IMR-90 (cell line): ENCODE results near the gene FPR2. TPM values are rescaled to one million over a fixed set of nuclear protein-coding genes. Genes with fewer than 3 reads are reported as not detected.

Experiments
- ATAC-seq: fragments of 200-7000 bp; cut with Tn5 transposase; 2 replicates; pipeline ENCODE4 v1.9.1; 2020; ENCODE audit warnings: low read depth, mild to moderate bottlenecking, moderate library complexity
- BruUV-seq: library from RNA; stranded (reverse); fragments of 400-500 nt; replicated peaks from 2 replicates; lab custom pipeline; 2021; lab: Mats Ljungman, UMichigan
- CTCF ChIA-PET: fragments of 300-600 bp; formaldehyde crosslinking; extraction: SDS; loops from one replicate; lab custom pipeline; 2021; ENCODE audit warnings: antibody characterized with exemption; lab: Yijun Ruan, JAX
- POLR2A ChIA-PET: fragments of 300-600 bp; sonication (Branson Sonifier 250); formaldehyde crosslinking; loops from one replicate; lab custom pipeline; 2022; ENCODE audit warnings: antibody characterized with exemption; ENCODE audit not compliant: unreplicated experiment; lab: Charles Lee
- DNase-seq: peaks from one replicate; pipeline ENCODE4 v3.0.0; 2013
- H2AFZ ChIP-seq: replicated peaks from 2 replicates; pipeline ENCODE3; 2013; ENCODE audit warnings: low read length, mild to moderate bottlenecking; ENCODE audit not compliant: poor library complexity
- H2AK5ac ChIP-seq: 2 replicates; pipeline ENCODE4 v1.6.1; 2013; ENCODE audit warnings: low read depth, low read length, inconsistent platforms
- H2AK9ac ChIP-seq: replicated peaks from 2 replicates; pipeline ENCODE3; 2013; ENCODE audit warnings: mild to moderate bottlenecking, low read depth, low read length, moderate library complexity; ENCODE audit not compliant: poor library complexity
- H2BK120ac ChIP-seq: 2 replicates; pipeline ENCODE4 v1.6.1; 2013; ENCODE audit warnings: low read depth, low read length, inconsistent platforms
- H2BK15ac ChIP-seq: 3 replicates; pipeline ENCODE4 v1.6.1; 2013; ENCODE audit warnings: low read depth, low read length, inconsistent platforms
- H2BK20ac ChIP-seq: 2 replicates; pipeline ENCODE4 v1.6.1; 2013; ENCODE audit warnings: low read depth, mild to moderate bottlenecking, inconsistent platforms, low read length, moderate library complexity
- H2BK5ac ChIP-seq: 2 replicates; pipeline ENCODE4 v1.6.1; 2013; ENCODE audit warnings: mild to moderate bottlenecking, low read depth, low read length, inconsistent platforms; ENCODE audit not compliant: poor library complexity, severe bottlenecking
- H3K14ac ChIP-seq: replicated peaks from 2 replicates; pipeline ENCODE4 v1.6.1; 2013; ENCODE audit warnings: low read depth, low read length, inconsistent platforms
- H3K18ac ChIP-seq: 2 replicates; pipeline ENCODE4 v1.6.1; 2013; ENCODE audit warnings: low read depth, low read length, control low read depth
- H3K23ac ChIP-seq: 2 replicates; pipeline ENCODE4 v1.6.1; 2013; ENCODE audit warnings: low read depth, low read length, inconsistent platforms
- H3K27ac ChIP-seq: 2 replicates; pipeline ENCODE4 v1.5.1; 2013; ENCODE audit warnings: mild to moderate bottlenecking, control low read depth, low read length; ENCODE audit not compliant: insufficient read depth
- H3K27me3 ChIP-seq: 2 replicates; pipeline ENCODE4 v1.6.1; 2013; ENCODE audit warnings: low read length; ENCODE audit not compliant: control insufficient read depth, insufficient read depth
- H3K36me3 ChIP-seq: 2 replicates; pipeline ENCODE4 v1.6.1; 2013; ENCODE audit warnings: low read length, mixed read lengths; ENCODE audit not compliant: control insufficient read depth, insufficient read depth
- H3K4ac ChIP-seq: 2 replicates; pipeline ENCODE4 v1.6.1; 2013; ENCODE audit warnings: low read depth, low read length, inconsistent platforms
- H3K4me1 ChIP-seq: 2 replicates; pipeline ENCODE4 v1.6.1; 2013; ENCODE audit warnings: low read length, mixed read lengths; ENCODE audit not compliant: control insufficient read depth, insufficient read depth
- H3K4me2 ChIP-seq: 2 replicates; pipeline ENCODE4 v1.6.1; 2013; ENCODE audit warnings: low read depth, mild to moderate bottlenecking, control low read depth, low read length, moderate library complexity
- H3K4me3 ChIP-seq: 2 replicates; pipeline ENCODE4 v1.5.1; 2013; ENCODE audit warnings: low read depth, mild to moderate bottlenecking, control low read depth, low read length, moderate library complexity; ENCODE audit not compliant: insufficient read depth
- H3K56ac ChIP-seq: 2 replicates; pipeline ENCODE4 v1.6.1; 2013; ENCODE audit warnings: low read length, inconsistent platforms; ENCODE audit not compliant: insufficient read depth; ENCODE audit errors: extremely low read depth
- H3K79me1 ChIP-seq, 2 experiments: 2 replicates each; pipeline ENCODE4 v1.6.1; 2013; ENCODE audit warnings: low read length in 2 of 2, inconsistent platforms in 1 of 2, low read depth in 1 of 2
- H3K9ac ChIP-seq: 2 replicates; pipeline ENCODE4 v1.6.1; 2013; ENCODE audit warnings: low read depth, low read length, control low read depth
- H3K9me1 ChIP-seq: 2 replicates; pipeline ENCODE4 v1.6.1; 2013; ENCODE audit warnings: low read length, inconsistent platforms; ENCODE audit not compliant: insufficient read depth
- H3K9me3 ChIP-seq: 2 replicates; pipeline ENCODE4 v1.6.1; 2013; ENCODE audit warnings: low read length; ENCODE audit not compliant: control insufficient read depth, insufficient read depth
- H4K20me1 ChIP-seq: 2 replicates; pipeline ENCODE4 v1.6.1; 2013; ENCODE audit warnings: low read length, inconsistent platforms; ENCODE audit not compliant: insufficient read depth
- H4K5ac ChIP-seq: 2 replicates; pipeline ENCODE4 v1.6.1; 2013; ENCODE audit warnings: mild to moderate bottlenecking, low read depth, low read length, control low read depth
- H4K8ac ChIP-seq, 2 experiments: 2 replicates each; pipeline ENCODE4 v1.6.1; 2013; ENCODE audit warnings: low read depth in 2 of 2, low read length in 2 of 2, control low read depth in 1 of 2, inconsistent platforms in 1 of 2
- H4K91ac ChIP-seq: 2 replicates; pipeline ENCODE4 v1.6.1; 2013; ENCODE audit warnings: low read depth, low read length, inconsistent platforms; ENCODE audit not compliant: insufficient read depth
- BHLHE40 ChIP-seq: fragments of 150-350 bp; IDR thresholded peaks from 2 replicates; pipeline ENCODE4 v1.6.1; 2016; ENCODE audit warnings: mild to moderate bottlenecking, low read depth, low read length
- CEBPB ChIP-seq: IDR thresholded peaks from 2 replicates; pipeline ENCODE4 v1.6.1; 2012; ENCODE audit warnings: low read depth, low read length, improper control_type of control experiment
- CHD1 ChIP-seq: IDR thresholded peaks from 2 replicates; pipeline ENCODE4 v1.6.1; 2012; ENCODE audit warnings: low read depth, low read length, improper control_type of control experiment
- CTCF ChIP-seq: conservative IDR thresholded peaks from 2 replicates; pipeline ENCODE4 v1.5.1; 2012; ENCODE audit warnings: mild to moderate bottlenecking, low read depth, low read length, improper control_type of control experiment
- ELK1 ChIP-seq: fragments of 150-350 bp; IDR thresholded peaks from 2 replicates; pipeline ENCODE4 v1.6.1; 2016; ENCODE audit warnings: low read depth, mild to moderate bottlenecking, low read length, moderate library complexity, borderline replicate concordance
- FOS ChIP-seq: fragments of 150-350 bp; IDR thresholded peaks from 2 replicates; pipeline ENCODE4 v1.6.1; 2016; ENCODE audit warnings: low read depth, low read length
- MAZ ChIP-seq: IDR thresholded peaks from 2 replicates; pipeline ENCODE4 v1.6.1; 2012; ENCODE audit warnings: low read depth, mild to moderate bottlenecking, low read length, improper control_type of control experiment, moderate library complexity, borderline replicate concordance
- MXI1 ChIP-seq: IDR thresholded peaks from 2 replicates; pipeline ENCODE4 v1.6.1; 2012; ENCODE audit warnings: low read depth, mild to moderate bottlenecking, low read length, moderate library complexity, borderline replicate concordance
- NFE2L2 ChIP-seq: fragments of 150-350 bp; IDR thresholded peaks from 2 replicates; pipeline ENCODE4 v1.6.1; 2016; ENCODE audit warnings: low read depth, mild to moderate bottlenecking, low read length
- POLR2A ChIP-seq: IDR thresholded peaks from 2 replicates; pipeline ENCODE4 v1.6.1; 2012; ENCODE audit warnings: mild to moderate bottlenecking, low read depth, low read length
- RAD21 ChIP-seq: IDR thresholded peaks from 2 replicates; pipeline ENCODE4 v1.6.1; 2012; ENCODE audit warnings: low read length, improper control_type of control experiment
- RCOR1 ChIP-seq: IDR thresholded peaks from 2 replicates; pipeline ENCODE4 v1.6.1; 2012; ENCODE audit warnings: mild to moderate bottlenecking, low read length, improper control_type of control experiment; ENCODE audit not compliant: insufficient replicate concordance
- RFX5 ChIP-seq: IDR thresholded peaks from 2 replicates; pipeline ENCODE4 v1.8.0; 2012; ENCODE audit warnings: low read depth, mild to moderate bottlenecking, low read length, moderate library complexity
- SMC3 ChIP-seq: fragments of 150-350 bp; IDR thresholded peaks from 2 replicates; pipeline ENCODE4 v1.6.1; 2016; ENCODE audit warnings: low read depth, mild to moderate bottlenecking, antibody characterized with exemption, low read length, moderate library complexity
- USF2 ChIP-seq: fragments of 150-350 bp; IDR thresholded peaks from 2 replicates; pipeline ENCODE4 v1.6.1; 2017; ENCODE audit warnings: mild to moderate bottlenecking, antibody characterized with exemption, low read length, low read depth
- WGBS, 2 experiments: methylation state at CpG; one replicate each; pipeline versions ENCODE4 v1.1.5 to v1.1.7; 2013; ENCODE audit warnings: missing lambda C conversion rate in 2 of 2; ENCODE audit not compliant: insufficient read length in 1 of 2; ENCODE audit errors: extremely low coverage in 2 of 2; 5-methylcytosine and 5-hydroxymethylcytosine counted together
- dilution Hi-C: fragments of 300-500 bp; cut with HindIII; formaldehyde crosslinking; loops from one replicate; pipeline ENCODE4 v1.14.3; 2018; ENCODE audit warnings: low sequenced_read_pairs; ENCODE audit not compliant: unreplicated experiment
- in situ Hi-C: fragments of 300-500 bp; cut with MboI; formaldehyde crosslinking; loops from 3 replicates; pipeline ENCODE4 v1.14.3; 2019; ENCODE audit warnings: low sequenced_read_pairs, inconsistent platforms, mixed read lengths
- intact Hi-C: fragments of 100-400 bp; cut with micrococcal nuclease; formaldehyde crosslinking; loops from 2 replicates; pipeline ENCODE4 v1.10.0; 2022
- polyA plus RNA-seq, 3 experiments: library from polyadenylated mRNA; depleted of rRNA; stranded (reverse); fragments of >200 nt; gene quantifications; 2 replicates each; pipeline ENCODE4 v1.2.3, GENCODE V29; 2012; ENCODE audit warnings: low replicate concordance in 1 of 3
- total RNA-seq: library from RNA; depleted of rRNA; stranded (reverse); fragments of >200 nt; gene quantifications from 2 replicates; pipeline ENCODE4 v1.2.3, GENCODE V29; 2012

The FPR2 gene
- total and polyA plus RNA-seq, 2 of the 4 experiments (the other 2 are of a cell fraction), result not detected

DNA sequence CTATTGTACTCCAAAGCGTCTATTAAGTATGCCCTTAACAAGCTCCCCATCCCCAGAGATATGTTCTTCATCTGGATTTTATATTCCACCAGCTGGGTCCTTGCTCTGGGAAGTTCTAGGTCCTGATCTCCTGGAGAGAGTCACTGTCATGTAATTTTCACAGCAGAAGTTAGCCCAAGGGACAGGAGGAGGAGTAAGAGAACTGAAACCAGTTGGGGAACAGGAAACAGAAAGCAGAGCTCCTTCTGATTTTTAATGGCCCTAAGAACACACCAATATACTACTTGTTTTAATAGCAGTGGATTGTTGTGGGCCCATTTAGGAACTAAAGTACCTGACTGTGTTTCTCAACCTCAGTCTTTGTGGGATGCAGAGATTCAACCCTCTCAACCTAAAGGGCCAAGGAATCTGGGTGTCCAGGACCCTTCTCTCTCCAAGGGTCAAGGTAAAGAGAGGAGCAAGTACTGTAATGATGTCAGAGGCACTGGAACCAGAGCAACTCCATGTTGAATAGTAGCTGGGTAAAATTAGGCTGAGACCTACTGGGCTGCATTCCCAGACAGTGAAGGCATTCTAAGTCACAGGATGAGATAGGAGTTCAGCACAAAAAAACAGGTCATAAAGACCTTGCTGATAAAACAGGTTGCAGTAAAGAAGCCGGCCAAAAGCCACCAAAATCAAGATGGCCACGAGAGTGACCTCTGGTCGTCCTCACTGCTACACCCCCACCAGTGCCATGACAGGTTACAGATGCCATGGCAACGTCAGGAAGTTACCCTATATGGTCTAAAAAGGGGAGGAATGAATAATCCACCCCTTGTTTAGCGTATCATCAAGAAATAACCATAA lies 25.9 kb downstream of the FPR2 start:
- ChIA-PET CTCF (interaction anchor here (1.5 kb wide), 1 partner anchor 9 kb away, joined by 5 read pairs; no protein-coding TSS in a partner anchor), POLR2A (no interaction called here)
- Histone ChIP-seq H3K18ac (no peak overlapping the region), H3K9me1 (no peaks in the 10 kb centered on the region), H3K36me3 (no peaks in the 10 kb centered on the region), H2BK5ac (no peak overlapping the region), H3K14ac (no peak overlapping the region), H4K91ac (no peak overlapping the region), H3K9me3 (no peaks in the 10 kb centered on the region; the same call in 1 of the 2 replicates), H3K79me1 (no peaks in the 10 kb centered on the region), H4K8ac (no peak overlapping the region), H2BK20ac (no peak overlapping the region), H2AFZ (no peak overlapping the region), H2BK120ac (no peak overlapping the region), H4K5ac (no peak overlapping the region), H3K4me1 (no peaks in the 10 kb centered on the region), H3K4ac (no peak overlapping the region), H2AK9ac (no peak overlapping the region), H3K23ac (no peak overlapping the region), H2AK5ac (no peak overlapping the region), H3K56ac (no peak overlapping the region), H3K27ac (no peak overlapping the region), H3K27me3 (no peaks in the 10 kb centered on the region), H4K20me1 (no peaks in the 10 kb centered on the region), H3K4me2 (no peak overlapping the region), H3K4me3 (no peak overlapping the region), H2BK15ac (no peak overlapping the region), H3K9ac (no peak overlapping the region)
- intact Hi-C loops (no loop called here), dilution Hi-C loops (no loop called here), in situ Hi-C loops (no loop called here)
- BruUV-seq, result no TSS peak
- DNase-seq (no peak), ATAC-seq (no peak)
- no CpG with 5 or more reads among the region's 6 CpGs for WGBS, 2 experiments
- TF ChIP-seq RAD21 (no peak), FOS (no peak), NFE2L2 (no peak), USF2 (no peak), CEBPB (no peak), BHLHE40 (no peak), RFX5 (no peak), RCOR1 (no peak), CHD1 (no peak), ELK1 (no peak), POLR2A (no peak), SMC3 (no peak), CTCF (no peak), MXI1 (no peak), MAZ (no peak)
